Activated CD8-positive, alpha-beta memory T cell treated with anti-CD3 and anti-CD28 coated beads, Interleukin-2, amount 50 U/mL, for 1 hour (primary cell): ENCODE data around the gene PHF11.

Experiments used
- DNase-seq: peaks from one replicate; pipeline ENCODE4 v3.0.0-alpha.2; 2020; ENCODE audit errors: extremely low read depth

The PHF11 gene

DNA sequence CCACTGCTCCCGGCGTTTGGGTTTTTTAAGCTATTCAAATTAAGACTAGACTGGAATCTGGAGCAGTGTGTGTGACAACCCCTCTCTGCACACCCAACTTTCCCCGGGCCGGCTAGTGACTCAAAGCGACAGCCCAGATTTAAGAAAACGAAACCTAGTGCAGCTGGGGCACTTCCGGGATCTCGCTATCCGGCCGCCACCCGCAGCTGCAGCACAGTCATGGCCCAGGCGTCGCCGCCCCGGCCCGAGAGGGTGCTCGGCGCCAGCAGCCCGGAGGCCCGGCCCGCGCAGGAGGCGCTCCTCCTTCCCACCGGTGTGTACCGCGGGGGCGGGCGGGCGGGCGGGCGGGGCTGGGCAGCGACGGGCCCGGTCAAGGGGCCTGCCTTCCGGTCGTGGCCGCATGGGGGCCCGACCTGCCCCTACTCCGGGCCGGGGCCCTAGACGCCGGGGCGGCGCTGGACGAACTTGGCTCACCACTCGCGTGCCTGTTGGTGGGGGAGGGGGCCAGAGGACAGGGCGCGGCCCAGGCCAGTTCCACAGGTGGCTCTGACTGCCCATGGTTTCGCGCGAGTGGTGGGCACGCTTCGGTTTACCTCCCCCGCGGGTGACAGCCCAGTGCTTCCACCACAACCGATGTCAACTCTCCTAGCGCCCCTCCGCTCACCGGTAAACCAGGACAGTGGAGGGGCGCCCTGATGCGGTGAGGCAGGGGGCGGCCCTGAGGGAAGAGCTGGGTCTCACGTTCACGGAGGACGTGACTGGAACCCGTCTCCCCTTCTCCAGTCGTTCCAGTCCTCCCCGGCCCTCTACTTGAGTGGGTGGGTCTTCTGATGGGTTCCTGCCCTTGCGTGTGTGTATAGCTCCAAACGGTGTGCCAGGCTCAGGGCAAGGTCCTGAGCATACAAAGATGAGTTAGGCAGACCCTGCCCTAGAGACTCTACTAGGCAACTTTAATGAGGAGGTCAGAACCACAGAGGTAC, at the start of gene PHF11:
TSS of gene PHF11 (plus strand) at position 171 of the 980 bp plus-strand sequence. CDS start at position 220, 49 bp downstream.
- DNase-seq = peak; percentile 71

DNA sequence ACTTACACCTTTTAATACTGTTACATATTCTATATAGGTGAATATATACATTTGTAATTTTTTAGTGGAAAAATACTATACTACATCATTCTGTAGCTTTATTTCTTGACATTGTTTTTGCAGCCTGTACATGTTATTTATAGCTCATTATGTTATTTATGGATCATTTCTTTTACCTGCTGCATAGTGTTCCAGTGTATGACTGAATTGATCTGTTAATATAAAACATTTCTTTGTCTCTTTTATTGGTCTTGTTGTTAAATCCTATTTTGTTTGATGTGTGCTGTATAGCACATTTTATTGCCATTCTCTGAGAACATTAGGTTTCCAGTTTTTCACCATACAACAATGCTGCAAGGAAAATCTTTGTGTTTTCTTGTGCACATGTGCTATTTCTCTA, 49.3 kb upstream of the PHF11 start:
- no peak for DNase-seq

DNA sequence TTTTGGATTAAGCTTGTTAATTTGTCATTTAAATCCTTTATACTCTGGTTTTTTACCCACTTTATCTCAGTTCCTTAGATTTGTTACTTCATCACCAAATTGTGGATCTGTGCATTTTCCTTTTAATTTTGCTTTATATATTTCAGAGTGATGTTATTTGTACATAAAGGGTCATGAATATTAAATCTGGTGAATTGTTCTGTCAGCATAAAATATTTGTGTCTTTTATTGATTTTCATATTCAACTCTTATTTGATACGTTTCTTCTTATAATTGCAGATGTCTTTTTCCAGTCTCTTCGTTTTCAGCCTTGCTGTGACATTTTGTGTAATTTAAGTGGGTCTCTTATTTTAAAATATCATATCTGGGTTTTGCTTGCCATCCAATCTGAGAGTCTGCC, 47.0 kb upstream of the PHF11 start:
- no peak for DNase-seq

DNA sequence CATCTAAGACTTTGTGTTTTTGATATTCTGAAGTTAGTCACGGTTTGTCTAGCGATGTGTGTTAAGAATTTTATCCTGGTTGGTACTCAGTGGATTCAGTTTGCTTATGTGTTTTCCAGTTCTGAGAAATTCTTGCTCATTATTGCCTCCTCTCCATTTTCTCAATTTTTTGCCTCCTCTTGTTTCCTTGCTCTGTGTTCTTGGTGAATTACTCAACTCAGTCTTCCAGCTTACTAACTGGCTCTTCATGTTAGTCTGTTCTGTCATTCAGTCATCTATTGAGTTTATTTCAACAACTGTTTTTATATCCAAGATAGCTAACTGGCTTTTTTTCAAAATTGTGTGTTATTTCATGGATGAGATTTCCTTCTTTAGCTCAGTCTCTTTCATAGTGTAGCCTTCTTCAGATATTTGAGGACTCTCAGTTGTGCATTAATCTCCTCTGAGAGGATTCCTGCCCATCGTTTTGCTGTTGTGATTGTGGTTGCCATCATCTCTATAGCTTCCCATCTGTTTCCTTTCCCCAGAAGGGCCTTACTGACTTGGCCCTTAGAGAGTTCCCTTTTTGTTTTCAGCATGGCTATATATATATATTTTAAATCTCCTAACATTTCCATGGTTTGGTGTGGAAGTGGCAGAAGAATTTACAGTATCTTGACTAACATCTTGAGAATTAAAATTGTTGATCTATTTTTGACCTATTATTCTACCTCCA, 45.5 kb upstream of the PHF11 start:
- no peak for DNase-seq

DNA sequence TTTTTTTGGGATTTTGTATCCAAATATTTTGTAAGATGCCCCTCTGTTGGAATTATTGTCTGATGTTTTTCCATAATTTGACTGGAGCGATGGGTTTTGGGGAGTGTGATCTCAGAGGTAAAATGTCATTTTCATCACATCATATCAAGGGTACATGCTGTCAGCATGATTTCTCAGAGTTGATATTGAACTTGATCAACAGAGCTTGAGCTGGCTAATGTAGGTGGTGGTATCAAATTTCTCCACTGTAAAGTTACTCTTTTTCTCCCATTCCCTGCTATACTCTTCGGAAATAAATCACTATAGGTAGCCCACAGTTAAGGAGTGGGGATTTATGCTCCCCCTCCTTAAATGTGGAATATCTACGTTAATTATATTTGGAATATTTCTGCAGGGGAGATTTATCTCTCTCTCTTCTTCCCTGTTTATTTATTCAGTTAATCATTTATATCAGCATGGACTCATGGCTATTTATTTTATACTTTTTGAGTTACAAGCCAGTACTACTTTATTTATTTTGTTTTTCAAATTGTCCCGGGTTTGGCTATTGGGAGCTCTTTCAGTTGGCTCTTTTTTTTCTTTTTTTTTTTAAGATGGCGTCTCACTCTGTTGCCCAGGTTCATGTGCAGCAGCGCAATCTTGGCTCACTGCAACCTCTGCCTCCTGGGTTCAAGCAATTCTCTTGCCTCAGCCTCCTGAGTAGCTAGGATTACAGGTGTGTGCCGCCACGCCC, 42.9 kb upstream of the PHF11 start:
- DNase-seq = no peak

DNA sequence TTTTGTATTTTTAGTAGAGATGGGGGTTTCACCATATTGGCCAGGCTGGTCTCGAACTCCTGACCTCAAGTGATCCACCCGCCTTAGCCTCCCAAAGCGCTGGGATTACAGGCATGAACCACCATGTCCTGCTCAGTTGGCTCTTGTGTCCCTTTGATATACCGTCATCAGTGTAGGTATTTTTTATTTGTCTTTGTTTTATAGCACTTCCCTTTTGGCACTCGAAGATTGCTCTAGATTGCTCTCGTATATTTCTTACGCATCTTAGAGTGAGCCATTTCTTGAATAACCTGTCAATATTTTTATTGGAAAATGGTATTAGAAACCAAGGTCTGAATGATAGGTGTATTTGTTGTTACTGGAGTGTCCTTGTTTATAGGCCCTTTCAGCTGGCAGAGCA, 42.3 kb upstream of the PHF11 start:
- no peak for DNase-seq

DNA sequence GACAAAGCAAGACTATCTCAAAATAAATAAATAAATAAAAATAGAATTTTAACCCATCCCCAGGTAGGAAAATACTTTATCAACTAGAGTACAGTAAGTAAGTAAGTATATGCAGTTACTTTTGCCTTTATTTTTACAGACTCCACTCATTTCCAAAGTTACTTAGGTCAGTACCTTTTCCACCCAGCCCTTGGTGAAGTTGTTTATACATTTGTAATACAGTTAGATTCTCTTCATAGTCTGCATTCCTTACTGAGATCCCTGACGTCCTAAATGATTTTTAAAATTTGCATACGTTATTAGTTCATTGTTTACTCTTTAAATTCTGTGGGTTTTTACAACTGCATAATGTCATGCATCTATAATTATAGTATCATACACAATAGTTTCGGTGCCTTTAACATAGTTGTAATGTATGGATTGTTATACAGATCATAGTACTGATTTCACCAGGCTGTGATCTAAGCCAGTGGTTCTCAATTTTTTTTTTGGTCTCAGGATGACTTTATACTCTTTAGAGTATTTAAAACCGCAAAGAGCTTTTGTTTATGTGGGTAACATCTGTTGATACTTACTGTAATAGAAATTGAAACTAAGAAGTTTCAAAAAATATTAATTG, 41.3 kb upstream of the PHF11 start:
- DNase-seq = no peak

DNA sequence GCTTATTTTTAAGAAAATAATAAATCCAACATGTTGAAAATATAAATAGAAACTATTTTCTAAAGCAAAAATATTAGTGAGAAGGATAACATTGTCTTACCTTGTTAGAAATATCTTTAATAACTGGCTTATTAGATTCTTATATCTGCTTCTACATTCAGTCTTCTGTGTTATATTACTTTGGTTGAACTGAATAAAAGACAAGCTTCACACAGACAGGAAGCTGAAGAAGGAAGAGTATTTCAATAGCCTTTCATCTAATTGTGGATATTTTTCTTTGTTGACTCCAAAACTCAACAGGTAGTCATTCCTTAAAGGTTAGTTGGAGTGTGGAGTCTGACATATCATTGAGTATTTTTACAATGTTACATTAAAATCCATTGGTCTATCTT, 40.8 kb upstream of the PHF11 start:
- DNase-seq = no peak

DNA sequence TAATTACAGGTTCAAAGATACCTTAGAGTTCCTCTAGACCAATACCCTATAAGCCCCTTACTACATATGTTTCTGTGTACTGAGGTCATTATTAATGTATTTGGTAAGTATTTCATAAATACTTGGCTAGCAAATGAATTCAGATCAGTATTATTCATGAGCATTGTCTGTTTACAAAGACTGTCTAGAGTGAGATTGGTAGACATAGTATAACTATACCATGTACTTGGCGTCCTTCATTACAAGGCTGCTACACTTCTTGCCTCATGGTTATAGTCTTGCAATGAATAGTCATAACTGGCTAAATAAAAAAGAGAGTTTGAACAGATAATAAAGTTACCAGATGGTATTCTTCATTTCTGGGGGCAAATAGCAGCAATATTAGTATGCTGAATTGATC, 39.6 kb upstream of the PHF11 start:
- no peak for DNase-seq

DNA sequence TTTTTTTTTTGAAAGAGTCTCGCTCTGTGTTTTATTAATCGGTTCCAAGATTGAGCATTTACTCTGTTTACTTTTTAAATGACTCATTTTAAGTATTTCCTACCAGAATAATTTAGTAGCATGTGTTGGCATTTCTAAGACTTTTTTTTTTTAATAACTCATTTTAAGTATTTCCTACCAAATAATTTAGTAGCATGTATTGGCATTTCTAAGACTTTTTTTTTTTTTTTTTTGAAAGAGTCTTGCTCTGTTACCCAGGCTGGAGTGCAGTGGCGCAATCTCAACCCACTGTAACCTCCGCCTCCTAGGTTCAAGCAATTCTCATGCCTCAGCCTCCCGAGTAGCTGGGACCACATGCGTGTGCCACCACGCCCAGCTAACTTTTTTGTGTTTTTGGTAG, 38.5 kb upstream of the PHF11 start:
- no peak for DNase-seq

DNA sequence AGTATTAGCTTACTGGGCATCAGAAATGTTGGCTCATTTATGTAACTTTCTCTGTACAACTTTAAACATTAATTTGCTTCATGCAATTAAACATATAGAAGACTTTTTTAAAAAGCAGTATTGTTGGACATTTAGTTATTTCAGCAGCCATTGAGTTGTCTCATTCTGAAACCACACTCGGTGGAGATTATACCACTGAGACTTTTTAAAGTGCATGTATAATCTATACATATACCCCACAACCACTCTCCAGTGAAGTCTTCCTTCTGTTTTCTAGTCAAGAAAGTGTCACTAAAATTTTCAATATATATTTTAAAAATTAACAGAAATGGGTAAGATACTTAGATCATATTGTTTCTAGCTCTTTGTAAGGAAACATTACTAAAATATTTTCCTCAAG, 36.2 kb upstream of the PHF11 start:
- DNase-seq = no peak

DNA sequence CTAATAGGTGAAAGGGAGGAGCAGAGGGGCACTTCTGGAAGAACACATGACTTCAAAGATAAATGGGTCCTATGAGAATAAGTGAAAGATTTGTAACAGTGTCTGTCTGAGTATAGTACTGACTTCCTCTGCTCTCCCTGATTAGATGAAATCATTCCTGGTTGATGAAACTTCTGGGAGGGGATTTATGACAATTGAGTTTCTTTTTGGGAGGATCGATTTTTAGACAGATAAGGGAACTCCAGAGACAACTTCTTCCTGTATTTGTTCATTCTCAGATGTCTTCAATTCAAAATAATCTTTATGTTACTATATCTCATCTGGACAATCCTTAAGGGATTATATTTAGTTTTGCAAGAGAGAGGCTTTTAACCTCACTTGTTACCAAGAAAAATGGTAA, 31.7 kb upstream of the PHF11 start:
- no peak for DNase-seq

DNA sequence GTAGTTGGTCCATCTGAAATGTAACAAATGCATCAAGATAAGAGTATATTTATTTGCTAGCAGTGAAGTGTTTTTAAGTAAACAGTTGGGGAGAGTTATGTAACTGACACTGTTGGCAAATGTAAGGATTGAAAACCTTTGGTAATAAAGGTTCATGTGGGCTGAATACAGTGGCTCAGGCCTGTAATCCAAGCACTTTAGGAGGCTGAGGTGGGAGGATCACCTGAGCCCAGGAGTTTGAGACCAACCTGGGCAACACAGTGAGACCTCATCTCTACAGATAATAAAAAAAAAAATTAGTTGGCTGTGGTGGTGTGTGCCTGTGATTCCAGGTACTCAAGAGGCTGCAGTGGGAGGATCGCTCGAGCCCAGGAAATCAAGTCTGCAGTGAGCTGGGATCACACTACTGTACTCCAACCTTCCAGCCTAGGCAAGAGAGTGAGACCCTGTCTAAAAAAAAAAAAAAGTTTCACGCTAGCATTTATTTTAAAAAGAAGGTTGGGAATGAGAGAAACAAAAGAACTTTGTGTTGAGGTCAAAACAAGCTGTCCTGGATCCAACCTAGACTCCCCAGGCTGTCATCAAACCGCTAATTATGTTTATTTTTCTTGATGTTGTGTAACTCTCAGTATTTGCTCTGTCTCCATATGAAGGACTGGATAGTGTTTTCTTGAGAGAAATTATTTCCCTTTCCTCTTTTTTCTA, 31.0 kb upstream of the PHF11 start:
- DNase-seq = no peak

DNA sequence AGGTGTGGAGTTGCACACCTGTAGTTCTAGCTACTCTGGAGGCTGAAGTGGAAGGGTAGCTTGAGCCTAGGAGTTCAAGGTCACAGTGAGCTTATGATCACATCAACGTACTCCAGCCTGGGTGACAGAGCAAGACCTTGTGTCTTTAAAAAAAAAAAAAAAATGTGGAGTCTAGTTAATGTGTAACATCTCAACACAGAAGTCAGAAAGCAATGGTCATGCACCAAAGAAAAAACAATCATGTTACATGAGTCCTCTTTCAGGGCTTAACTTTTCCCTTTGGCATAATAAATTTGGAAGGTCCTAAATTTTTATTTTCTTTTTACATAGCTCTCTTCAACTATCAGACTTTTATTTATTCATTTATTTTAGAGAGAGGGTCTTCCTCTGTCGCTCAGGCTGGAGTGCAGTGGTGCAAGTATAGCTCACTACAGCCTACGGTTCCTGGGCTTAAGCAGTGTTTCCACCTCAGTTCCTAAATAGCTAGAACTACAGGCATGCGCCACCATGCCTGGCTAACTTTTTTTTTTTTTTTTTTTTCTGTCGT, 29.4 kb upstream of the PHF11 start:
- no peak for DNase-seq

DNA sequence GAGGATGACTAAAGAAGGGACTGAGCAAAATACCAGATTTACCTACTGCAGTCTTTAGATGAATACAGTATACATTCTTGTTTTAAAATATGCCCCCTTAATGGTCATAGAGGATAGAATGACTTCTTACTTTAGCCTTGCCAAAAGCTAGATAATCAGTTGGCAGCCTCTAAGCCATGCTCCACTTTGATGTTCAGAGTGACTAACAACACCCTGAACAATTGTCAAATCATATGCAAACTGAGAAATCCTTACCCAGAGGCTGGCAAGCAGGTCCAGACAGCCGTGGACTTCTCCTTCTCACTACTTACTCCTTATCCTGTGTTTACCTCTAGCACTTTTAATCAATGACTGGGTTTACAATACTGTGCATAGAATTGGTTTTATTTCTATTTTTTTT, 23.6 kb upstream of the PHF11 start:
- no peak for DNase-seq

DNA sequence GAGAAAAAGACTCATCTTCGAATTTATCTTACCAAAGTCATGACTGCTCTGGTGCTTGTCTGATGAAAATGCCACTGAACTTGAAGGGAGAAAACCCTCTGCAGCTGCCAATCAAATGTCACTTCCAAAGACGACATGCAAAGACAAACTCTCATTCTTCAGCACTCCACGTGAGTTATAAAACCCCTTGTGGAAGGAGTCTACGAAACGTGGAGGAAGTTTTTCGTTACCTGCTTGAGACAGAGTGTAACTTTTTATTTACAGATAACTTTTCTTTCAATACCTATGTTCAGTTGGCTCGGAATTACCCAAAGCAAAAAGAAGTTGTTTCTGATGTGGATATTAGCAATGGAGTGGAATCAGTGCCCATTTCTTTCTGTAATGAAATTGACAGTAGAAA, 19.2 kb upstream of the PHF11 start:
- DNase-seq = no peak

DNA sequence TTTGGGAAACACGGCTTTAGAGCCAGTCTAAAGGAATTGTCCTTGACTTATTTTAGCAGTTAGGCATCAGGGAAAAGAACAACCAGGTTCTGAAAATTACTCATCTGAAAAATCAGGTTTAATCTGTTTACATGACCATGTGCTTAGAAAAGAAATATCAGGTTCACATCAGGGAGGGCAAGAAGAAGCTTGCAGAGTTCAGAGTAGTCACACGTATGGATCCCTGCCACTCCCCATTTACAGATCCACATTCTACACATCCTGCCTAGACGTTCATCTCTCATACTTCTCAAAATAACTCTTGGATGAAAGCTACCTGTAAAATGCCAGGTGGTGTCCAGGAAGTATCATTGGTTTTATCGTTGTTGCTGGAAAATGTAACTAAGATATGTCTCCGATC, 14.0 kb upstream of the PHF11 start:
- DNase-seq = no peak

DNA sequence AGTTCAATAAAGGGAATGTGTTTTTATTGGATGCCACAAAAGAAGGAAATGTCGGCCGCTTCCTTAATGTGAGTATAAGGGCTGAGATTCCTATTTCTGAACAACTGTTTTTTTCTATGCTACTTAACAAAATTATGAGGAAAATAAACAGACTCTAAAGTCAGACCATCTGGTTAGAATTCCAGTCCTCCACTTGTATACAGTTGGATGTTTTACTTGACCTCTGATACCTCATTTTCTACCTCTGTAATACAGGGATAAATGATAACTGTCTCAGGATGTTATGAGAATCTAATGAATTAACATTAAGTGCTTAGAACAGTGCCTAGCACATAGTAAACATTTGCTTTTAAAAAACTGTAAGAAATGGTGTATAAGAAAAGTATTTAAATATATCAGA, 7.2 kb upstream of the PHF11 start:
- DNase-seq = no peak

DNA sequence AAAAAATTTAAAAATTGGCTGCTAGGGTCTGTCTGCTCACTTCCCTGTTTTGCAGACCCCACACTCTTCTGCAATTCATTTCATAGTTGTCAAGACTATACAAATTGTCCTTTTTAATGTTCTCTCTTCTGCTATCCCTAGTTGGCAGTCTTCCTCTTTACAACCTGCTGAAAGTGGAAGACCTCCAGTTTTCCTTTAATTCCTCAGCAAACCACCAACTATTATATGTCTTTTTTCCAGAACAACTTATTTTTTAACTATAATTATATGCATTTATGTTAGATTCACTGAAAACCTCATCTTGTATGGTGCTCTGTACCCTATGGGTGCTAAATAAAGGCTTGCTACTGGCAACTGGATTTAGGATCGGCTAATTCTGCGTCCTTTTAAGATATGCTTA, 1.1 kb upstream of the PHF11 start:
- no peak for DNase-seq

DNA sequence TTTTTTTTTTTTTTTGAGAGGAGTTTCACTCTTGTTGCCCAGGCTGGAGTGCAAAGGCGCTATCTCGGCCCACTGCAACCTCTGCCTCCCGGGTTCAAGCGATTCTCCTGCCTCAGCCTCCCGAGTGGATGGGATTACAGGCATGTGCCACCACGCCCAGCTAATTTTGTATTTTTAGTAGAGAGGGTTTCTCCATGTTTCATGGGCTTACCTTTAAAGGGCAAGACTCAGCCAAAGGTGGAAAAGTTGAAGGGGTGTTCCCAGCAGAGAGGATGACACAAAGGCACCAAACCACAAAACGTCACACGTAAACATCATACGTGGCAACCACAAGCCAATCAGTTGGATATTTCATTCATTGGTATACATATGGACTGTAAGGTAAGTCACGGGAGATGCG, 1.1 kb downstream of the PHF11 start:
- DNase-seq = peak; percentile 30

DNA sequence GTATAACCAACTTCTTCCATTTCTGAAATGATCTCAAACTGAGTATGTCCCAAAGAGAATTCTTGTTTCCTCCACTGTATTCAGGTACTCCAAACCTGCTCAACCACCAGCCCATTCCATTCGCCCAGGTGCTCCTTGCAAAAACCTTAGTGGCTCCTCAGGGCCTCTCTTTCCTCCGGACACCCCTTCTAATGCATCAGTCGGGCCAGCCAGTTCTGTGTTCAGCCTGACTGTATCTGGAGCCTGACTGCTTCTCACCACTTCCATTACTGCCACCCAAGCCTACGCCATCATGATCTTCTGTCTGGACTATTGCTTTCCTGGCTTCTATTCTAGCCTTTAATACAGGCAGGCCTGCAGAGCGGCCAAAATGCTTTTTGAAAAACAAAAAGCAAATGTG, 1.5 kb downstream of the PHF11 start:
- DNase-seq = no peak
